Activated T-helper 1 cell treated with anti-CD3 and anti-CD28 coated beads, Interleukin-12 subunit alpha, Interleukin-12 subunit beta, Interleukin-2, Interleukin-4 antibody, amounts not matched to agents 30 ng/mL and 10 ng/mL and 1 ng/mL, durations not matched to agents 14 hours and 24 hours and 36 hours (primary cell): ENCODE results near the gene NPLOC4. TPM values are rescaled to one million over a fixed set of nuclear protein-coding genes. Genes with fewer than 3 reads are reported as not detected.
"Not testable (repeated sequence)": the region's sequence is repeated elsewhere in the genome, so short reads cannot be mapped to it uniquely, and the experiment has no call there.

Experiments
- DNase-seq: peaks from one replicate; pipeline ENCODE4 v3.0.0; 2021; ENCODE audit warnings: low spot score
- H3K27ac Mint-ChIP-seq: one replicate; pipeline ENCODE4 v1.8.0; 2021; ENCODE audit warnings: mild to moderate bottlenecking, mixed read lengths
- H3K27me3 Mint-ChIP-seq: one replicate; pipeline ENCODE4 v1.8.0; 2022; ENCODE audit warnings: mild to moderate bottlenecking, moderate library complexity, mixed read lengths; ENCODE audit not compliant: insufficient read depth
- H3K36me3 Mint-ChIP-seq: one replicate; pipeline ENCODE4 v1.8.0; 2021; ENCODE audit warnings: low read depth, mixed read lengths
- H3K4me1 Mint-ChIP-seq: one replicate; pipeline ENCODE4 v1.8.0; 2021; ENCODE audit warnings: low read depth, mixed read lengths
- H3K4me3 Mint-ChIP-seq: one replicate; pipeline ENCODE4 v1.8.0; 2021; ENCODE audit warnings: mild to moderate bottlenecking, moderate library complexity, mixed read lengths
- H3K9me3 Mint-ChIP-seq: one replicate; pipeline ENCODE4 v1.8.0; 2021; ENCODE audit warnings: mixed read lengths
- intact Hi-C: fragments of 100-400 bp; cut with micrococcal nuclease; formaldehyde crosslinking; loops from one replicate; pipeline ENCODE4 v1.15.1; 2024
- total RNA-seq: library from RNA; stranded (reverse); gene quantifications from 2 replicates; pipeline ENCODE4 v1.2.3, GENCODE V29; 2022

NPLOC4 gene
- total RNA-seq, 1 donor from 2014 or later = 138 TPM

GRCh38 chr17:81533339-81534141 is 103.4 kb downstream of the NPLOC4 start:
- DNase-seq = no peak
- no peak overlapping the region for H3K27ac Mint-ChIP-seq
- H3K4me1 Mint-ChIP-seq = no peaks in the 10 kb centered on the region
- intact Hi-C loops = no loop called here
- no peak overlapping the region for H3K4me3 Mint-ChIP-seq
- H3K27me3 Mint-ChIP-seq = peaks cover 11% of the 10 kb centered on the region
- peaks cover 3% of the 10 kb centered on the region for H3K36me3 Mint-ChIP-seq
- H3K9me3 Mint-ChIP-seq = no peaks in the 10 kb centered on the region

GRCh38 chr17:81532490-81533287 is 104.2 kb downstream of the NPLOC4 start:
- Mint-ChIP-seq H3K4me3 (no peak overlapping the region), H3K27ac (no peak overlapping the region), H3K27me3 (peaks cover 8% of the 10 kb centered on the region), H3K36me3 (no peaks in the 10 kb centered on the region), H3K4me1 (no peaks in the 10 kb centered on the region), H3K9me3 (no peaks in the 10 kb centered on the region)
- intact Hi-C loops = no loop called here
- DNase-seq = no peak

GRCh38 chr17:81531998-81532404 is 104.9 kb downstream of the NPLOC4 start:
- H3K4me3 Mint-ChIP-seq, H3K36me3 Mint-ChIP-seq, DNase-seq, H3K9me3 Mint-ChIP-seq, H3K27ac Mint-ChIP-seq, intact Hi-C loops, H3K27me3 Mint-ChIP-seq, H3K4me1 Mint-ChIP-seq: not testable (repeated sequence)

DNA sequence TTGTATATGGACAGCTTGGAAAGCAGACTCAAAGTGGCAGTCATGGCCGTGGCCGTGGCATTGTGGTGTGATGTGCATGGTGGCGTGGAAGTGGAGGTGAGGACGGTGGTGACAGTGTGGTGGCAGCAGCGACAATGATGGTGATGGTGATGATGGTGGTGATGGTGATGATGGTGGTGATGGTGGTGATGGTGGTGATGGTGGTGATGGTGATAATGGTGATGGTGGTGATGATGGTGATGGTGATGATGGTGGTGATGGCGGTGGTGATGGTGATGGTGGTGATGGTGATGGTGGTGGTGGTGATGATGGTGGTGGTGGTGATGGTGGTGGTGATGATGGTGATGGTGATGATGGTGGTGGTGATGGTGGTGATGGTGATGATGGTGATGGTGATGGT is 105.9 kb downstream of the NPLOC4 start:
- H3K36me3 Mint-ChIP-seq, intact Hi-C loops, DNase-seq, H3K27ac Mint-ChIP-seq, H3K4me1 Mint-ChIP-seq, H3K27me3 Mint-ChIP-seq, H3K9me3 Mint-ChIP-seq, H3K4me3 Mint-ChIP-seq: not testable (repeated sequence)

GRCh38 chr17:81529437-81529803 is 107.5 kb downstream of the NPLOC4 start:
- no peak for DNase-seq
- H3K36me3 Mint-ChIP-seq = no peaks in the 10 kb centered on the region
- H3K9me3 Mint-ChIP-seq = no peaks in the 10 kb centered on the region
- intact Hi-C loops = no loop called here
- no peaks in the 10 kb centered on the region for H3K4me1 Mint-ChIP-seq
- no peak overlapping the region for H3K27ac Mint-ChIP-seq
- H3K4me3 Mint-ChIP-seq = no peak overlapping the region
- peaks cover 4% of the 10 kb centered on the region for H3K27me3 Mint-ChIP-seq

GRCh38 chr17:81528651-81529436 is 108.1 kb downstream of the NPLOC4 start:
- Mint-ChIP-seq H3K27ac (no peak overlapping the region), H3K4me1 (no peaks in the 10 kb centered on the region), H3K4me3 (no peak overlapping the region), H3K27me3 (peaks cover 4% of the 10 kb centered on the region), H3K36me3 (no peaks in the 10 kb centered on the region), H3K9me3 (no peaks in the 10 kb centered on the region)
- intact Hi-C loops = no loop called here
- no peak for DNase-seq

DNA sequence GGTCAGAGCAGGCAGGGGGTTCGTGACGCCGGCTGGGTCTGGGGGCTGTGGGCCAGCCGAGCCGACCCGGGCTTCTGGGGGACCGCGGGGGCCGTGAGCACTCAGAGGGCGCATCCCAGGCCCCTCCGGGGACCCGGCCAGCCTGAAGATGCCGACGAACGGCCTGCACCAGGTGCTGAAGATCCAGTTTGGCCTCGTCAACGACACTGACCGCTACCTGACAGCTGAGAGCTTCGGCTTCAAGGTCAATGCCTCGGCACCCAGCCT is 108.6 kb downstream of the NPLOC4 start:
- Mint-ChIP-seq H3K27ac (no peak overlapping the region), H3K4me3 (no peak overlapping the region), H3K36me3 (no peaks in the 10 kb centered on the region), H3K9me3 (no peaks in the 10 kb centered on the region), H3K27me3 (peaks cover 4% of the 10 kb centered on the region), H3K4me1 (no peaks in the 10 kb centered on the region)
- intact Hi-C loops = no loop called here
- DNase-seq = no peak

GRCh38 chr17:81527591-81528383 is 109.1 kb downstream of the NPLOC4 start, which contains the start of gene FSCN2:
TSS of gene FSCN2 (plus strand) at chr17:81528377. CDS start at chr17:81528532, 155 bp downstream.
- Mint-ChIP-seq H3K4me3 (no peak within 1 kb of the TSS), H3K27ac (no peak within 1 kb of the TSS), H3K4me1 (no peaks in the 10 kb centered on the region), H3K9me3 (no peaks in the 10 kb centered on the region), H3K27me3 (peaks cover 4% of the 10 kb centered on the region), H3K36me3 (no peaks in the 10 kb centered on the region)
- intact Hi-C loops = no loop called here
- no peak for DNase-seq

GRCh38 chr17:81526662-81527571 is 110.0 kb downstream of the NPLOC4 start:
- H3K27me3 Mint-ChIP-seq = peaks cover 9% of the 10 kb centered on the region
- DNase-seq = no peak
- no peak overlapping the region for H3K27ac Mint-ChIP-seq
- no peaks in the 10 kb centered on the region for H3K9me3 Mint-ChIP-seq
- intact Hi-C loops = no loop called here
- H3K4me1 Mint-ChIP-seq = no peaks in the 10 kb centered on the region
- no peaks in the 10 kb centered on the region for H3K36me3 Mint-ChIP-seq
- no peak overlapping the region for H3K4me3 Mint-ChIP-seq

GRCh38 chr17:81524865-81525159 is 112.1 kb downstream of the NPLOC4 start:
- Mint-ChIP-seq H3K4me3 (no peak overlapping the region), H3K27me3 (peaks cover 15% of the 10 kb centered on the region), H3K27ac (no peak overlapping the region), H3K4me1 (no peaks in the 10 kb centered on the region), H3K36me3 (no peaks in the 10 kb centered on the region), H3K9me3 (no peaks in the 10 kb centered on the region)
- no peak for DNase-seq
- intact Hi-C loops = no loop called here

GRCh38 chr17:81524039-81524864 is 112.7 kb downstream of the NPLOC4 start:
- H3K27me3 Mint-ChIP-seq = peaks cover 15% of the 10 kb centered on the region
- intact Hi-C loops = no loop called here
- H3K4me3 Mint-ChIP-seq = no peak overlapping the region

More at GRCh38 chr17:81524039-81524864, 112.7 kb downstream of the NPLOC4 start:
- no peak for DNase-seq
- Mint-ChIP-seq H3K36me3 (no peaks in the 10 kb centered on the region), H3K9me3 (no peaks in the 10 kb centered on the region), H3K4me1 (no peaks in the 10 kb centered on the region), H3K27ac (no peak overlapping the region)
